ENCODE results near the gene CDK13.

CDK13 gene

GRCh38 chr7:39919646-39920045 is 30.4 kb upstream of the CDK13 start:
- TF ChIP-seq, protein P1, sequence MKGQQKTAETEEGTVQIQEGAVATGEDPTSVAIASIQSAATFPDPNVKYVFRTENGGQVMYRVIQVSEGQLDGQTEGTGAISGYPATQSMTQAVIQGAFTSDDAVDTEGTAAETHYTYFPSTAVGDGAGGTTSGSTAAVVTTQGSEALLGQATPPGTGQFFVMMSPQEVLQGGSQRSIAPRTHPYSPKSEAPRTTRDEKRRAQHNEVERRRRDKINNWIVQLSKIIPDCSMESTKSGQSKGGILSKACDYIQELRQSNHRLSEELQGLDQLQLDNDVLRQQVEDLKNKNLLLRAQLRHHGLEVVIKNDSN (IDR thresholded peaks at IDR 0.05) = no peak
- TF ChIP-seq REST (IDR thresholded peaks at IDR 0.05; ENCODE audit: low read depth) (no peak), CREB1 (IDR thresholded peaks at IDR 0.05; ENCODE audit: low read depth) (no peak), RAD21 (IDR thresholded peaks at IDR 0.05; ENCODE audit: low read depth) (no peak), TEAD4 (IDR thresholded peaks at IDR 0.05) (no peak), ZBTB7A (IDR thresholded peaks at IDR 0.05; ENCODE audit: low read depth) (no peak), CEBPB (IDR thresholded peaks at IDR 0.05) (no peak), EGR1 (IDR thresholded peaks at IDR 0.05) (no peak), TAF1 (IDR thresholded peaks at IDR 0.05; ENCODE audit: low read depth) (no peak), EP300 (IDR thresholded peaks at IDR 0.05; ENCODE audit: borderline replicate concordance) (no peak)

- TF ChIP-seq, protein P1 (IDR thresholded peaks at IDR 0.05) = no peak
- TF ChIP-seq FOXM1 (IDR thresholded peaks at IDR 0.05; ENCODE audit: borderline replicate concordance, low read depth) (no peak), CEBPB (IDR thresholded peaks at IDR 0.05) (no peak), TEAD4 (IDR thresholded peaks at IDR 0.05) (no peak), YY1 (IDR thresholded peaks at IDR 0.05; ENCODE audit: low read depth) (no peak), RAD21 (IDR thresholded peaks at IDR 0.05; ENCODE audit: low read depth) (no peak), TAF1 (IDR thresholded peaks at IDR 0.05; ENCODE audit: low read depth) (no peak), EP300 (IDR thresholded peaks at IDR 0.05; ENCODE audit: borderline replicate concordance) (no peak)
Measured at GRCh38 chr7:39921506-39922175, 28.4 kb upstream of the CDK13 start.

- TF ChIP-seq RAD21 (IDR thresholded peaks at IDR 0.05; ENCODE audit: low read depth) (no peak), CREB1 (IDR thresholded peaks at IDR 0.05; ENCODE audit: low read depth) (no peak), FOXM1 (IDR thresholded peaks at IDR 0.05; ENCODE audit: borderline replicate concordance, low read depth) (no peak), NFIC (IDR thresholded peaks at IDR 0.05) (no peak), EGR1 (IDR thresholded peaks at IDR 0.05) (no peak)
- TF ChIP-seq, protein P1 (IDR thresholded peaks at IDR 0.05) = no peak
- TF ChIP-seq, protein P2, sequence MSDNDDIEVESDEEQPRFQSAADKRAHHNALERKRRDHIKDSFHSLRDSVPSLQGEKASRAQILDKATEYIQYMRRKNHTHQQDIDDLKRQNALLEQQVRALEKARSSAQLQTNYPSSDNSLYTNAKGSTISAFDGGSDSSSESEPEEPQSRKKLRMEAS (IDR thresholded peaks at IDR 0.05) = no peak
Measured at GRCh38 chr7:39922580-39922979, 27.5 kb upstream of the CDK13 start.

GRCh38 chr7:39923091-39923490 is 27.0 kb upstream of the CDK13 start:
- TF ChIP-seq FOXM1 (IDR thresholded peaks at IDR 0.05; ENCODE audit: borderline replicate concordance, low read depth) (no peak), TEAD4 (IDR thresholded peaks at IDR 0.05) (no peak), EGR1 (IDR thresholded peaks at IDR 0.05) (no peak), EP300 (IDR thresholded peaks at IDR 0.05; ENCODE audit: borderline replicate concordance) (no peak), TAF1 (IDR thresholded peaks at IDR 0.05; ENCODE audit: low read depth) (no peak), REST (IDR thresholded peaks at IDR 0.05; ENCODE audit: low read depth) (no peak)
- TF ChIP-seq, protein P1 (IDR thresholded peaks at IDR 0.05) = no peak

GRCh38 chr7:39924122-39924521 is 25.9 kb upstream of the CDK13 start:
- TF ChIP-seq EGR1 (IDR thresholded peaks at IDR 0.05) = no peak
- TF ChIP-seq EP300 (IDR thresholded peaks at IDR 0.05; ENCODE audit: borderline replicate concordance) = no peak
- no peak for TF ChIP-seq NFIC (IDR thresholded peaks at IDR 0.05)
- TF ChIP-seq RAD21 (IDR thresholded peaks at IDR 0.05; ENCODE audit: low read depth) = no peak
- TF ChIP-seq, protein P1 (IDR thresholded peaks at IDR 0.05) = no peak
- no peak for TF ChIP-seq TEAD4 (IDR thresholded peaks at IDR 0.05)
- no peak for TF ChIP-seq YY1 (IDR thresholded peaks at IDR 0.05; ENCODE audit: low read depth)
- TF ChIP-seq CEBPB (IDR thresholded peaks at IDR 0.05) = no peak
- no peak for TF ChIP-seq CREB1 (IDR thresholded peaks at IDR 0.05; ENCODE audit: low read depth)
- no peak for TF ChIP-seq TAF1 (IDR thresholded peaks at IDR 0.05; ENCODE audit: low read depth)
- TF ChIP-seq, protein P2 (IDR thresholded peaks at IDR 0.05) = no peak
- TF ChIP-seq ZBTB7A (IDR thresholded peaks at IDR 0.05; ENCODE audit: low read depth) = no peak
- no peak for TF ChIP-seq TCF12 (IDR thresholded peaks at IDR 0.05; ENCODE audit: low read depth)
- no peak for TF ChIP-seq FOXM1 (IDR thresholded peaks at IDR 0.05; ENCODE audit: borderline replicate concordance, low read depth)
- no peak for TF ChIP-seq REST (IDR thresholded peaks at IDR 0.05; ENCODE audit: low read depth)

All from Ishikawa (cell line).